Activated CD4-positive, alpha-beta T cell treated with anti-CD3 and anti-CD28 coated beads, Interleukin-2, Interleukin-4, amounts not matched to agents 100 ng/mL and 50 ng/mL, durations not matched to agents 16 hours and 8 hours (primary cell): ENCODE results near the gene ADCY1.
A peak's percentile ranks its signal among the peaks of the same experiment; 100 is the strongest.

Source experiments
- DNase-seq: peaks from one replicate; pipeline ENCODE4 v3.0.0-alpha.2; 2020; ENCODE audit warnings: low spot score

Gene ADCY1

GRCh38 chr7:45652630-45653029 lies 78.5 kb downstream of the ADCY1 start:
- no peak for DNase-seq

GRCh38 chr7:45653209-45653907 lies 79.2 kb downstream of the ADCY1 start:
- no peak for DNase-seq

GRCh38 chr7:45654341-45654740 lies 80.2 kb downstream of the ADCY1 start:
- DNase-seq = no peak

DNA sequence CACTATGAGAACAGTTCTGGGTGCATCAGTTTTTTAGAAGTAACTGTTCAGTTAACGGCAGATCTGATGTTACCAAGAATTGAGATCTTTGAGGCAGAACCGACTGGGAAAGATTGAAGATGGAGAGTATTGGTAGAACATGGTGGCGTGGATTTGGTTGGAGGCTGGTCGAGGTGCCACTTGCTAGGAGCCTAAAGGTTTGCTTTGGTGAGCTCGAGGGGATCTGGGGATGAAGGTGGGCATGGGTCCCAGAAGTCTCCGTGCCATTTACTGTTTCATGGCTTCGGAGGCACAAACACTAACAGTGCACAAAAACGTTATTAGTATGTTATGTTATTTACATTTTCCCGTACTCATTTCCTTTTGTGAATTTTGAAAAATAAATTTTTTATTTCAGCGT lies 81.4 kb downstream of the ADCY1 start:
- DNase-seq = no peak

DNA sequence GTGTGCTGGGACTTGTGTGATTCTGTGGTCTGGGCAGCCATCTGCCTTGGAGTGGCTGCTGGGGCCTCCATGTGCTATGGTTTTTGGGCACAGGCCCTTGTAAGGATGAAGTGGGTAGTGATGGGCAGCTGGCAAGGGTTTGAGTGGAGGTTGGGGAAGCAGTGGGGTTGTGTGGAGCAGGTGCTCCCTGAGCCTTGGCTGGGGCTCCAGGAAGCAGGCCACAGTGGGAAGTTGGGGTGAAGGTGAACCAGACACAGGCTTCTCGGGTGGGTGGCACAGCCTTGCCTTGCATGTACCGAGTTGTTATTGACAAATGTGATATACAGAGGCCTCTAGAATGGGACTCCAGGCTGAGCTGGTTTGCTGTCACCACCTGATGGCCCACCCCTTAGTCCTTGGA lies 82.3 kb downstream of the ADCY1 start:
- no peak for DNase-seq

- no peak for DNase-seq
Measured at GRCh38 chr7:45657136-45657889, 83.1 kb downstream of the ADCY1 start.

GRCh38 chr7:45657890-45658715 lies 83.9 kb downstream of the ADCY1 start:
- DNase-seq = no peak

DNA sequence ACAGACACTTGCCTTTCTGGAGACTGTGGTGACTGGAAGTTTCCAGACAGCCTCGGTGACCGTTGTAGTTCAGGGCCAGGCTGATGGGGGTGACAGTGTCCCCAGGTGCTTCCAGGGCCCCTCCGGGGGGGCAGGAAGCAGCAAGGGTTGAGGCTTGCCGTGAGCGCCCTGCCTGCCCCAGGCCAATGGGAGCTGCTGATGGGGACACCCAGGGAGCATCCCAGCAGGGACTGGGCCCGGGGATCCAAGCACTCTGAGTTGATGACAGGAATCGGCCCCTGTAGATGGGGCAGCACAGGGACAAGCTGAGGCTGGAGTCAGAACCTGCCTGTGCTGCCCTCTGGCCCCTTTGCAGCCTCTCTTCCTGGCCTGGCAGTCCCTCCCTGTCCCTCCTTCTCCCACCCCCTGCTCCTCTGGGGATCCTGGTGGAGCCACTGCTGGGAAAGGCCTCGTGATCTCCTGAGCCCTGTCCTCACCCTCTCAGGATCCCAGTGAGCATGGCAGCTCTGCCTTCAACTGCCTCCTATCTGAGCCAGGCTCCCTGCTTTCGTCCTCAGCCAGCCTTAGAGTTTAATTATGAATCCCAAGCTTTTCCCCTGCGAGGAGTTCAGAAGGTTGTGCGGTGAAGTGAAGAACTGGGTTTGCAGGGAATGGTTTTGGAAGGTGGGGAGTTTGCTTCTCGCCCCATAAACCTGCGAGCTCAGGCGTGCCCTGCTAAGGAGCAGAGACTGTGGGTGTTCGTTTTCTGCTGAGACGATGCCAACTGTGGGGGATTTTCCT lies 84.7 kb downstream of the ADCY1 start:
- DNase-seq = no peak

GRCh38 chr7:45659496-45660139 lies 85.5 kb downstream of the ADCY1 start:
- no peak for DNase-seq

DNA sequence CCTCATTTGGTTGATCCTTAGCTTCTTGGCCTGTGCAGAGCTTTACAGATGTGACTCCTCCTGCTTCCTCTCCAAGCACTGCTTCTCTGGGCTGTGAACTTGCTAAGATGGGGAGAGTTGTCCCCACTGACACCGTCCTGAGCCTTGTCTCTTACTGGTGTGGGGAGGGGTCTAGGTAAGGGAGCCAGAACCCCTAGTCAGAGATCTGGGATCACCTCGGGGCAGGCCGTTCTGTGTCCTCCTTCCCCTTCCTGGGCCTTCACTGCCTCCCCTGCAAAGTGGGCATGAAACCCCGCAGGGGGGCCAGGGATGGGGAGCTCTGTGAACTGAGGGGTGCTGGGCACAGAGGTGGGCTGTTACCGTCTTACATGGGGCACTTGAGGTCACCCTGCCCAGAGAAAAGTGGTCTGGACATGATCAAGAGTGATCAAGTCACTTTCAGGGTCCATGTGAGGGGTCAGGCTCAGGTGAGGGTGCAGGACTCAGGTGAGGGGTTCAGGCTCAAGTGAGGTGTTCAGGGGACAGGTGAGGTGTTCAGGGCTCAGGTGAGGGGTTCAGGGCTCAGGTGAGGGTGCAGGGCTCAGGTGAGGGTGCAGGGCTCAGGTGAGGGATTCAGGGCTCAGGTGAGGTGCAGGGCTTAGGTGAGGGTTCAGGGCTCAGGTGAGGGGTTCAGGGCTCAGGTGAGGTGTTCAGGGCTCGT lies 86.2 kb downstream of the ADCY1 start:
- no peak for DNase-seq

DNA sequence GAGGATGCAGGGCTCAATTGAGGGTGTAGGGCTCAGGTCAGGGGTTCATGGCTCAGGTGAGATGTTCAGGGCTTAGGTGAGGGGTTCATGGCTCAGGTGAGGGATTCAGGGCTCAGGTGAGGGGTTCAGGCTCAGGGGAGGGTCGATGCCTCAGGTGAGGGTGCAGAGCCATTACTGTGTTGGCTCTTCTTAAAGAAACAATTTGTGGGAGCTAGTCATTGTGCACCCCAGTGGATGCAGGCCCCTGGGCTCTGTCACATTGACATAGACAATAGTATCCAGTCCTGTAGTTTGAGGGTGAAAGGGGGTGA lies 86.7 kb downstream of the ADCY1 start:
- no peak for DNase-seq

GRCh38 chr7:45661302-45661995 lies 87.3 kb downstream of the ADCY1 start:
- DNase-seq = no peak

DNA sequence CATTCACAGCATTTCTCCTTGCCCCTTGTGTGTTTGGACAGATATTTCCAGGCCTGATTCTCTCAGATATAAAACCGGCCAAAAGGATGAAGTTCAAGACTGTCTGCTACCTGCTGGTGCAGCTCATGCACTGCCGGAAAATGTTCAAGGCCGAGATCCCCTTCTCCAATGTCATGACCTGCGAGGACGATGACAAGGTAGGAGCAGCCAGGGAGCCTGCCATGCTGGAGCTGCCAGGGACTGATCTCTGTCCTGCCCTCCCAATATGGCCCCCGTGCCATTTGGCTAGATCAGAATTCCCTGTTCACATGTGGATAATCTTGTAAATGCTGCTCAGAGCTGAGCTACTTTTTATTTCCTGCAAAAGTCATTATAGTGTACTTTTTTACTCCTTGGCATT lies 87.8 kb downstream of the ADCY1 start:
- DNase-seq = no peak

DNA sequence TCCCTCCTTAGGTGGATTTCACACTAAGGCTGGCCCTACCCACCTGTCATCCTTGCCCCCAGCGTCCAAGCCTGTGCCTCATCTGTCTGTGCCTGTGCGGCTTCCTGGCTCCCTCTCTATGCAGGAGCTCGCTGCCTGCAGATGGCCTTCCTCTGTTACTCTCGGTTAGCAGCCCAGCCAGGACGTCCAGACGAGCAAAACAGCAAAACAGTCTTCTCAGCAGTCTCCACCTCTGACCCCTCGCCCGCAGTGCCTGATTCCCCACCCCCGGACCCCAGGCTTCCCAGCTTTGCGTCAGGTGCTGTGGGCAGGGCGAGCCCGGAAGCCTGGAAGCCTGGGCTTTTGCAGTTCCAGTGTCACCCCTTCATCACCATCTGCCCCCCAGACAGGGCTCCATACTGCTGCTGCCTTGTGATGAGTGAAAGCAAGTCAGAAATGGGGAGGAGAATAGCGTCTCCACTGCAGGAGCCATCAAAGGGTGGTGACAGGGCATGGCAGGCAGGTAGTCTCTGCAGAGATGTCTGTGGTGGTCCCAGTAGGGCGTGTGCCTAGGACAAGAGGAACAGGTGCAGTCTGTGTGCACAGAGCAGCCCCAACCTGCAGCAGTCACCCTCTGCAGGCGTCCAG lies 88.5 kb downstream of the ADCY1 start:
- DNase-seq = no peak

- DNase-seq = peak; percentile 13
Measured at GRCh38 chr7:45663167-45663921, 89.2 kb downstream of the ADCY1 start.

DNA sequence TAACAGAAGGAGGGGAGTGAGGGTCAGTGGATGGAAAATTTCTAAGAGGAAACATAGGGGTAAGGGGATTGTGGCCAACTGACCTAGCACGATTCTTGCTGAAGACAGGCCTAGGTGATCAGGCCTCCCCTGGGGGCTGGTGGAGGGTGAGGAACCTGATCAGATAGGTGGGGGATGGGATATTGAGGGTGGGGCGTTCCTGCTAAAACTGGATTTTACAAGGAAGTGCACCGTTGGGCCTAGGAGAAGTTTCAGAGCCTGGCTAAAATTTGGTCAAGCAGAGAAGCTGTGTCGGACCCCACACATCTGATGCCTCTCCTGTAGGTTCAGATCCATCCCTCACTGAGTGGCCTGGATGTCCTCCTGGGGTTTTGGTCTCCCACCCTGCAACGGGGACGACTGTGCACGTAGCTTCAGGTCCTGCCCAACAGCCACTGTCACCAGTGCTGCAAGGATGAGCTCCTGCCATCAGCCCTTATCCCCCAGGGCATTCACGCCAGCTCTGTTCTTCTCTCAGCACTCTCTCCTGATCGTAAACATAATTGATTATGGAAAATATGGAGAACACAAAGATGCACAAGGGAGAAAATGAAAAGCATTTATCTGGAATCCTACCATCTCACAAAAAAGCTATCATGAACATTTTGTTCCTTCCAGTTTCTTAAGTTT lies 89.9 kb downstream of the ADCY1 start:
- DNase-seq = no peak

DNA sequence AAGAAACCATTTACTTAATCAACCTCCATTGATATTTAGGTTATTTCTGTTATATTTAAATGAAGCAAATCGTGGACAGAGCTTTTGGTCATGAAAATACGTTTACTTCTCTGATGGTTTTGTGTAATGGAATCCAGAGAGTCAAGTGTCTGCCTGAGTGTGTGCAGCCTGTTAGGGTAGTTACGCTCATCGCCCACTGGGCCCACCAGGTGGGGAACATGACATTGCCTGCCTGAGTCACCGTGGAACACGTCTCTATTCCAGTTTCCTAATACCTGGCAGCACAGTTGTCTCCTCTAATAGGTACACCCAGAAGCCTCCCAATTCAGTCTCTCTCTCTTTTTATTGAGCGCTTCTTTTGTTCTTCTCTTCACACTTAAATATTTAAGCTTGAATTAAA lies 91.0 kb downstream of the ADCY1 start:
- no peak for DNase-seq

- no peak for DNase-seq
Measured at GRCh38 chr7:45670227-45670626, 96.1 kb downstream of the ADCY1 start.

- no peak for DNase-seq
Measured at GRCh38 chr7:45670717-45671116, 96.5 kb downstream of the ADCY1 start.
